Jurkat, Clone E6-1 (cell line): ENCODE data around the gene SPR.
A peak's percentile ranks its signal among the peaks of the same experiment; 100 is the strongest.

Source experiments
- DNase-seq: peaks from one replicate; pipeline ENCODE4 v3.0.0-alpha.2; 2011; ENCODE audit warnings: low read depth, low spot score
- H3K4me3 ChIP-seq: 2 replicates; pipeline ENCODE4 v1.5.1; 2011; ENCODE audit warnings: mild to moderate bottlenecking, low read length, control low read depth, moderate library complexity

The SPR gene

DNA sequence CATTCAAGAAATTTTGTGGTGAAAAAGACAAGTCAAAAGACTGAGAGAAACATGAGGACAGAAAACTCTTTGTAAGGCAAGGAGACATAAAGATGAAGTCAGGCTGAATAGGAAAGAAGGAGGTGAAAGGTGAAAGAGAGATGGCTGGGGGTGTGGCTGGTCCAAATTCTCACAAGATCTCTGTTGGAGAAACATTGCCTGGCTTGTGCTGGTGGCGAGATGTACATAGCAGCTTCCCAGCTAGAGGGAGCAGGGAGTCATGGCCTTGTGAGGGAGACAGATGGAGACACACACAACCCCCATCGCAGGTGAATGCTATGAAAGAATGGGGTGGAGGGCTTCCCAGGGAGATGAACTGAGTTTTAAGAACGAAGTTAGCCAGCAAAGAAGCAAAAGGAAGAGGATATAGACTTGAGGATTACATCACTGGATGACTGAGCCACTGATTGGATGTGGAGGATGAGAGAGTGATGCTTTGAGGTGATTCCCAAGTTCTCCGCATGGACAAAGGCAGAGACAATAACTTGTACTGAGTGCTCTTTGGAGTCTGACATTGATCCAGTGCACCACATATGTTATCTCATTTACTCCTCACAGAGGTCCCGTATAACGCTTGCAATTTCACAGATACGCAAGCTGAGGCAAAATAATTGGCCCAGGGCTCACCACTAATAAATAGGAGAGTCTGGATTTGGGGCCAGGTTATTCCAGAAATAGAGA is 26.4 kb downstream of the SPR start:
- no peak overlapping the region for H3K4me3 ChIP-seq
- no peak for DNase-seq

DNA sequence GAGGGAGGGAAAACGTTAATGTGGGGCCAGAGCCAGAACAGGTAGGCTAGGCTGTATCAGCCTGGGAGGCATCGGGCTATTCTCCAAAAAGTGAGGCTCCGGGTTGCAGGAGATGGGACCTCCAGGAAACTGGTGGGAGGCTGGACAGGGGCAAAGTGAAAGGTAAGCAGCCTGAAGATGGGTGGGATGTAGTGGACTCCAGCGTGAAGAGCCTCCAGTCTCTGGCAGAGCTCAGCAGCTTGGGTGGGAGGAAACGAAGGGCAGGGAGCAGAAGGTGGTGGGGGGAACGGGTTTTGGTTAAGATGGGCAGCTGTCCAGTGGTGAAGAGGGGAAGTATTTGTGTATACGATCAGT is 27.0 kb downstream of the SPR start:
- DNase-seq = no peak
- H3K4me3 ChIP-seq = no peak overlapping the region

DNA sequence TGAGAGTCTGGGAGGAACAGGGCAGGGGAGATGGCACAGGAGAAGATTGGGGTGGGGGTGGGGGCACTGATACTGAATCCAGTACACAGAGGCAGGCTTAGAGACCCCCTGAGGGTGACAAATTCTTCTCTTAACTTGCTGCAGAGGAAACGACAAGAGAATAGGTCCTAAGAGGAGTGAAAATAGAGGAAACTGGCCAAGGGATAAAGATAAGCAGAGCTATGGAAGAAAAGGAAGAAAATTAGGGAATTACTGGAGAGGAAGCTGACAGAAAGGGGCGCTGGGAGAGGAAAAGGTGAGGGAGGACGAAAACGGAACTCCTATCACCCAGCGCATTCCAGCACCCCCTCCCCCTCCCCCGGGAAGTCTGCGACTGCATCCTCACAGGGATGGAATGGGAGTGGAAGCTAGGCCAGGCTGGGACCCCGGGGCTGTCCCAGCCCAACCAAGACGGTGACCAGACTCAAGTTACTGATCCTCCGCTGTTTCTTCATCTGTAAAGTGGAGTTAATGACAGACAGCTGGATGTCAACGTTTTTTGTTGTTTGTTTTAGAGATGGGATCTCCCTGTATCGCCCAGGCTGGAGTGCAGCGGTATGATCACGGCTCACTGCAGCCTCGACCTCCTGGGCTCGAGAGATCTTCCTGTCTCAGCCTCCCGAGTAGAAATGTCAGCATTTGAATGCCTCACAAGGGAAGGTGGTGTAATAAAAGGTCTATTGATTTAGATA is 27.5 kb downstream of the SPR start:
- DNase-seq = no peak
- H3K4me3 ChIP-seq = no peak overlapping the region

DNA sequence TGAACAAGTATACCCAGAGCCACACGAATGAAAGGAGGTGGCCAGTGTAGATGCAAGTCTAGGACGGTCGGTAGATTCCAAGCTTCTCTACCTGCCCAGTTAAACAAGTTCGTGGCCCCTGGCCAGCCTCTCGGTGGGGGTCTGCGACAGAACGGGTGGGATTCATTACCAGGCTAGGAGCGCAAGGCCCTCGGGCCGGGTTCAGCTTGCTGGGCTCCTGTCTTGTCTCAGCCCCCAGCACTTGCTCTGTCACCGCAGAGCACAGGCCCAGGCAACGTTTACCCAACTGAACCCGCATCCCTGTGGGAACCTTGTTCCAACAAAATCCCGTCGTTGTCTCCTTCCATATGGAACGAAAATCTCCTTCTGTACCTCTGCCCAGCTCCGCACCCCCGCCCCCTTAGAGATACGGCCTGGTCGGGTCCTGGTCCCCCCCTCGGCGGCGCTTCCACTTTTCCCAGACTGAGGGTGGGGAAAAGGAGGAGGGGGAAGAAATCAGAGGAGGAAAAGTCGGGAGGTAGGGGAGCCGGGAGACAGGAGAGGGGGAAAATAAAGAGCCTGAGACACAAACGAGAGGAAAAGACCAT is 28.2 kb downstream of the SPR start:
- no peak for DNase-seq
- H3K4me3 ChIP-seq = peak overlapping the region; percentile 32

DNA sequence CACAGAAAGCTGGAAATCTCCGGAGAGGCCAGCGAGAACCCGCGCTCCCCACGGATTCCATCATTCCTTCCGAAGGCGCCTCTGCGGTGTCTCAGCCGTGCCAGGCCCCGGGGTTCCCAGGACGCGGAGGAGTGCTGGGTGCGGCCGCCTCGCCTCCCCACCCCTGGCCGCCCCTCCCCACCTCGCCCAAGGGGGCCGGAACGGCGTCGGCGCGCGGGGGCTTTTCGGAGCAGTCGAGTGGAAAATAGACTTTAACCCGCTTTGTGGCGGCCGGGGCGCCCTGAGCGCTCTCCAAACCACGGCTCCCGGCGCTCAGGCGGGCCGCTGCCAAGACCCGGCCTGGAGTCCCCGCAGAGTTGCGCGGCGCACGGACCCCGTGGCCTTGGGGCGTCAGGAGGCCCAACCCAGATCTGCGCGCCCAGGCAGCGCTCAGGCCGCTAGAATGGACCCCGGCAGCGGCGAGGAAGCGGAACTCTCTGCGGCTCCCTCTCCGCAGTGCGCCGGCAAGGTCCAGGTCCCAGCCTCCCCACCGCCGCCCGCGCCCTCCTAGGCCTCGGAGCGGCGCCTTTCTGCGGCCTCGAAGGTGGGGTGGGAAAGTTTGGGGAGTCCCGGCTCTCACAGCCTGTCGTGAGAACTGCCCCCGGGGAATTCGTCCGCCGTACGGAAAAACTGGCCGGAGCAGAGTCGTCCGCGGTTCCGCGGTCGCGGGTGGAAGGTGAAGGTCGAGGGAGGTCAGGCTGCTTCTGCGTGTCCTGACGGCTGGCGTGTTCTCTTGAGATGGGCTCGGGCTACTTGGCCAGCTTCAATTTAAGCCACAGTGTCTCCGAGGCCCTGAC is 28.9 kb downstream of the SPR start:
- H3K4me3 ChIP-seq = peak overlapping the region; percentile 32
- DNase-seq = peak; percentile 30

DNA sequence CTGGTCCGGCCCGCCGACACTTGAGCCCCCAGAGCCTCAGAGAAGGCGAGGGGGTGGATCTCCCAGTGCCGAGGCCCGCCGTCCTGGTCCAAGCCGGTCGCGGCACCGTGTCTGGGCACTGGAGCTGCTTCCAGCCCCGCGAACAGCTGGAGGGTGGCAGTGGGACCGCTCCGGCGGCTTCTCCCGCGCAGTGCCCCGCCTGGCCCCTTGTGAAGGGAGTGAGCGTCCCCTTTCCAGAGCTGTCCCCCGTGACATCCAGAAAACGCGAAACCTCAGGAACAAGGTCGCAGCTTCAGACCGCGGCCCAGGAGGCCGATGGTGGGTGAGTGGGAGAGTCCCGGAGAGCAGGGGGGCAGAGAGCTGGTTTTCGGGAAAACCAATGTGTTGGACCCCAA is 29.5 kb downstream of the SPR start:
- peak overlapping the region; percentile 32; the same call in 1 of the 2 replicates for H3K4me3 ChIP-seq
- DNase-seq = no peak

DNA sequence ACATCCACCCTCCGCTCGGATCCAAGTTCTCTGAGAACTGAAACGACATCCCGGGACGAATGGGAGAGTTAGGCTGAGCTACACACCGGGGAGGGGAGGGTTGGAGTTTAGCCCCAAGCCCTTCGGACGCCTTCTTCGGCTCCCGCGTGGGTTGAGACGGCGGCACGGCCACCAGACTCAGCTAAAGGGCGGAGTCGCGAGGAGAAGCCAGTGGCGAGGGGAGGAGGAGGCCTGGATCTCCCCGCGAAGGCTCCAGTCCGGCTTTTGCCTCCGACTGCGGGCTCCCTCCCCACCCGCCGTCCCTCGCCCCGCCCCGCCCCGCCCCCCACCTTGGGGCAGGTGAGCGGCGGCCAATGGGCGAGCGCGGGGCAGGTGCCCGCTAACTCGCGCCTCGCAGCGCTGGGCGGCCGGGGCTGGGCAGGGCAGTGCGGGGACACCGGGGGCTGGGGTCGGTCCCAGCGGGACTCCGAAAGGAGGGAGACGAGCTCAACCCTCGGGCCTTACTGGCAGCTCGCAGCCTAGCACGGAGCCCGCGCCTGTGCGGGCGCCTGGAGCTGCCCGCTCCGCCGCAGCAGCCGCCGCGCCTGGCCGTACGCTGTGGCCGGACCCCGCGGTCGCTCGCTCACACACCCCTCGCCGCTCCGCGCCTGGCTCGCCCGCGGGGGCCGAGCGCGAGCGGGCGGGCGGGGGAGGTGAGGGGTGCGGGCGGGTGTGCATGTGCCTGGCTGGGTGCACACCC is 30.1 kb downstream of the SPR start, which contains the start of gene EMX1:
EMX1 (plus strand) TSS at position 382 of the 739 bp plus-strand sequence; CDS start at position 716, 334 bp downstream.
- H3K4me3 ChIP-seq = peak within 1 kb of the TSS; percentile 32
- peak; percentile 16 for DNase-seq

DNA sequence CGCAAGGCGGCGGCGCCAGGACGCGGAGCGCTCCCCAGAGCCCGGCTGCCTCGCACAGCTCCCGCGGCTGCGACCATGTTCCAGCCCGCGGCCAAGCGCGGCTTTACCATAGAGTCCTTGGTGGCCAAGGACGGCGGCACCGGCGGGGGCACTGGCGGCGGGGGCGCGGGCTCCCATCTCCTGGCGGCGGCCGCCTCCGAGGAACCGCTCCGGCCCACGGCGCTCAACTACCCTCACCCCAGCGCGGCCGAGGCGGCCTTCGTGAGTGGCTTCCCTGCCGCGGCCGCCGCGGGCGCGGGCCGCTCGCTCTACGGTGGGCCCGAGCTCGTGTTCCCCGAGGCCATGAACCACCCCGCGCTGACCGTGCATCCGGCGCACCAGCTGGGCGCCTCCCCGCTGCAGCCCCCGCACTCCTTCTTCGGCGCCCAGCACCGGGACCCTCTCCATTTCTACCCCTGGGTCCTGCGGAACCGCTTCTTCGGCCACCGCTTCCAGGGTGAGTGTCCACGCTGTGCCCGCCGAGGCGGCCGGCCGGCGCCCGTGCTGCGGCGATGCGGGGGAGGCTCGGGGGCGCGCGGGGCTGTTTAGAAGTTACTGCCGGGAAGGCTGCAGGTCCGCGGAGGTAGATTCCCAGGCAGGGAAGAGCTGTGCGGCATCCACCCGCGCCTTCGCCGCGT is 30.8 kb downstream of the SPR start:
- DNase-seq = no peak
- no peak overlapping the region for H3K4me3 ChIP-seq

DNA sequence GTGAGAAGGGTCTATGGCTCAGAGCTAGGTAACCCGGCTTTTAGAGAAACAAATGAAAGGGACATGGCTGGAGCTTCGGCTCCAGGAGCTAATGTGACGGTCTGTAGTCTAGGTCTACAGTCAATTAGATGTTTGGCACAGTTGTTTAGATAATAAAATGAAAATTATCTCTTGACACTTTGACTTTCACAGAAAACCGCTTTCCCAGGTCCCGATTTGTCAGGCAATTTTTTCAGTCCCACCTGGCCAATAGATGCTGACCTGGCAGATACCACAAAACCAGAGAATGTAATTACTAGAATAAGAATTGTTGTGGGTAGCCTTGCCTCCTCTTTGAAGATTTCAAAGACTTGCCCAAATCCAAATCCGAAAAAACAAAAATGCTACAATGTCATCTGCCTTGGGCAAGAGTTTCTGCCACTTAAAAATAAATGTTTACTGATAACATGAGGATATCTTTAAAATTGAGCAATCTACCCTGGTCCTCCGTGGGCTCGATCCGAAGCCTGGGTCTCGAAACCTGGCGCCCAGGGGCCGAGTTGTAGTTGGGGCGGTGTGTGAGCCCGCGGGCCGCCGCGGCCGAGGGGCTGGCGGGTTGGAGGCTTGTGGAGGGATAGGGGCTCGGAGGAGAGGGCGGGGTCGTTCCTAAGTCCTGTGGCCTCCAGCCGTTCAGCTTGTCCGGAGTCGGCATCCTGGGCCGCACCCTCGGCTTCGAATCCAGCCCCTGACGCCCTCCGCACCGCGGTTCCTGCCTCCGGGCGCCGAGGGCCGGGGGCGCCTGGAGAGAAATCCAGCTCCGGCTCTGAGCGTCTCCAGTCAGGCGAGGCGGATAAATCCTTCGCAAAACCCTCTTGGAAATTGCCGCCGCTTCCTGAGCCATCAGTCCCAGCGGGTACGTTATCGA is 32.5 kb downstream of the SPR start:
- no peak for DNase-seq
- no peak overlapping the region for H3K4me3 ChIP-seq

DNA sequence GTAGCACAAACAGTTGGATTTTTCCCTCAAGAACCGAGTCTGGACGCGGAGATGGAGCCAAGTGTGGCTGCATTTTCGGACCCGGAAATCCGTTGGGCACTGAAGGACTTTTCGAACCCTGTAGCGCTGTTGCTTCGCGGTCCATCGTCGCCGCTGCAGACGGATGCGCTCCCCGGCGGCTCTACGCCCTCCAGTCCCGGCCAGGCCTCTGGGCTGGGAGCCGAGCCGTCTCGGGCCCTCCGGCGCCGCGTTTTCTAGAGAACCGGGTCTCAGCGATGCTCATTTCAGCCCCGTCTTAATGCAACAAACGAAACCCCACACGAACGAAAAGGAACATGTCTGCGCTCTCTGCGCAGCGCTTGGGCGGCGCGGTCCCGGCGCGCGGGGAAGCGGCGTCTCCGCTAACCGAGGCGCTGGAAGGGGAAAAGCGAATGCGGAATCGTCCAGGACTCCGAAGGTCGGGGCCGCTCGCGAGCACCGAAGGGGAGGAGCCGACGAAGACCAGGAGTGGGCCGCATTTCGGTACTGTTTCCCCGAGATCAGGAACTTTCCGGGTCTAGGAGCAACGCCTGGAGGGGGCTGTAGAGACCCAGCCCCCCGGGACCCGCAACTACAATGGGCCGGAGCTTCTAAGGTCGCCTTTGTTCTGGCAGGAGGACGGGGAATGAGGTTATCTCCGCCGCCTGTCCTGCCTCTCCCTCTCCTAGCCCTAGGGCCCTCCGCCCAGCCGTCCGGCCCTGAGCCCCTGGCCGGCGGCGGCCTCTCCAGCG is 33.3 kb downstream of the SPR start:
- H3K4me3 ChIP-seq = no peak overlapping the region
- DNase-seq = no peak

DNA sequence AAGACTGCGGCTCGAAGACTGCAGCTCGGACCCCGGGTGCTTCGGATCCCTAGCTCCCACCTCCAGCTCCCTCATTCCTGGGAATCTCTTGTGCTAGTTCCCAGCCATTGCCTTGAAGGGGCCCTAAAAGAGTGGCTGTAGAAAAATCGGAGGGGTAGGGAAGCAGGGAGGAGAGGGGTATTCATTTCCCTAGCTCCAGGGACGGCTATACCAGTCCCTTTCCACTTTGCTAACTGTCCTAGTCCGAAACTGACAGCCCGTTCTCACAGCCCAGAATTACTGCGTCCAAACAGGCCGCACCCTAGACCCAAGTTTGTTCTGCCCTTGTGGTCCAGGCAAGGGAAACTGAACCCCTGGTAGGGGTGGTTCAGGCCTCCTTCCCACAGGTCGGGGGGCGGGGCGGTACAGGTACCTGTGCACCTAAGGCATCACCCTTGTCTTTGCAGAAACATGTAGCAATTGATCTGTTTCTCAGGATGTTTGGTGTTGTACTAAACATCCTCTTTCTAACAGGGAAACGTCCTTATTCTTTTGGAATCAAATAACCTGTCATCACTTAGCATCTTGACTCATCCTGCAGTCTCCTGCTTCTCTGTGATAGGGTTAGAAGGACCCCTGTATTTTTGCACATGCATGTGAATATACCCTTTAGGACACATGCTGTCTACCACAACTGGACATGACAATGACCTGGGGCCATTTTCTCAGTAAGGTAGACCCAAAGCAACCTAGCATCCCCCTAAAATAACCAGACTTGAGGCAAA is 34.1 kb downstream of the SPR start:
- no peak for DNase-seq
- H3K4me3 ChIP-seq = no peak overlapping the region

DNA sequence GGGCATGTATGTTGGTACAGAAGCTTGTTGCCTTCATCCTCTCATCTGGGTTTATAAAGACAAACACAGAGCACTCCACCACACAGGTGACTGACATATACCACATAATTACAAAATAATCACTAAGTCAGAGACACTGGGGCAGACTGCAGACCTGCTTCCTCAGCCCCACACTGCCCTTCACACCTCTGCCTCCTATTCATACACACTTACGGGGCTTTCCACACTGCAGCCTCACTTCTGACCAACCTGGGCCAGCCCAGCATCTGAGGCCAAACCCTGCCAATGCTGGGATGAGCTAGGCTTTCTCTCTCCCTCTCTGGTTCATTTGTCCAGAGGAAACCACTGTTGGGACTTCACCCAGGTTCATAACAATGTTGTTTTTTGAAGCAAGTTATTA is 34.6 kb downstream of the SPR start:
- H3K4me3 ChIP-seq = no peak overlapping the region
- DNase-seq = no peak

DNA sequence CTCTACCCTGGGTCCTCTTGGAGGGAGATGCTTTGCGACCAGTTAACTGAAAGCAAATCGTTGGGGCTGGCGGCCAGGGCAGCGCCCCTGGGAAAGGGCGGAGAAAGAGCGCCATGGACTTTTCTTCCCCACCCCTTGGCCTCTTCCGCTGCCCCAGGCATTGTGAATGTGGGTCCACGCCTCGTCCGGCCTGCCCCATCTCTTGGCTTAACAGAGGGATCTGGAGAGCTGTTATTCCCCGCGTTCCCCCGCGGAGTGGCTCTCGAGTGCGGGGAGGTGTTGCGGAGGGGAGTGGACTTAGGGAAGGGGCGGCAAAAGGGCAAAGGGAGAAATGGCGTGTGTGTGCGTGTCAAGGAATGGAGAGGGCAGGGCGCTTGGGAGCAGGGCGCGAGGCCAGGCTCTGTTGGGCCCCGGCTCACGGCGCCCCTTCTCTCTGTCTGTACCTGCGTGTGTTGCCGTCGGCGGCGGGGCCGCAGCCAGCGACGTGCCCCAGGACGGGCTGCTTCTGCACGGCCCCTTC is 36.7 kb downstream of the SPR start:
- DNase-seq = no peak
- no peak overlapping the region for H3K4me3 ChIP-seq

DNA sequence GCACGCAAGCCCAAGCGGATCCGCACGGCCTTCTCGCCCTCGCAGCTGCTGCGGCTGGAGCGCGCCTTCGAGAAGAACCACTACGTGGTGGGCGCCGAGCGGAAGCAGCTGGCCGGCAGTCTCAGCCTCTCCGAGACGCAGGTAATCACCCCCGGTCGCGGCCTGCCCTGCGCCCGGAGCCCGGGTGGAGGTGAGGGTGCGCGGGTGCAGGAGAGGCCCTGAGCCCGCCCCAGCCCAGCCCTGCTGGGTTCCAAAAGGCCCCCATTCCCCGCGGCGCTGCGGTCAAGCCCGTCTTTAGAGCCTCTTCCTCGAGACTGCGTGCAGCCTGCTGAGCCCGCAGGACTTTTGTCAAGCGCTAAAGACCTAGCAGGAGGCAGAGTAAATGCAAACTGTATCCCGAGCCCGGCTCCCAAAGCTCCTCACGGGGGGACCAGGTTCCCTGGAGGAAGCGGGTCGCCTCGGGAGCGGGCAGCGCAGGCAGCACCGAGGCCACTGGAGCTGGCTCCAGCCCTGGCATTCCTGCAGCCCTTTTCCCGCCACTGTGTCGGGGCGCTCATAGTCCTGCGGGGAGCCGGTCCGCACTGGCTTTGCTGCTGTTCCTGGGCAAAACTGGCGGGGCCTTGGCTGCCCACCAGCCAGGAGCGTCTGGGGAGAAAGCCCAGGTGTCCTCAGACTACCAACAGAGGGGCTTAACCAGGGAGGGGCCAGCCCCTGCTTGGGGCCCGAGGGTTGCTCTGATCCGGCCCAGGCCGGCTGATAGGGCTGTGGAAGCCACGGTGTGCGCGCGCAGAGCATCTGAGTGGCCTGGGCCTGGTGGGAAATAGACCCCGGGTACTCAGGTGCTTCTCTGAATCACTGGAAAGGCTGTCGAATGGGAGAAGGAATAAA is 37.4 kb downstream of the SPR start:
- no peak for DNase-seq
- H3K4me3 ChIP-seq = no peak overlapping the region
